GM18870 (cell line): ENCODE results near the gene PEX16.

Experiments
- ATAC-seq: cut with Tn5 transposase; IDR thresholded peaks from one replicate; pipeline ENCODE4 v1.9.1; 2021; ENCODE audit warnings: moderate library complexity; ENCODE audit not compliant: unreplicated experiment

The PEX16 gene

DNA sequence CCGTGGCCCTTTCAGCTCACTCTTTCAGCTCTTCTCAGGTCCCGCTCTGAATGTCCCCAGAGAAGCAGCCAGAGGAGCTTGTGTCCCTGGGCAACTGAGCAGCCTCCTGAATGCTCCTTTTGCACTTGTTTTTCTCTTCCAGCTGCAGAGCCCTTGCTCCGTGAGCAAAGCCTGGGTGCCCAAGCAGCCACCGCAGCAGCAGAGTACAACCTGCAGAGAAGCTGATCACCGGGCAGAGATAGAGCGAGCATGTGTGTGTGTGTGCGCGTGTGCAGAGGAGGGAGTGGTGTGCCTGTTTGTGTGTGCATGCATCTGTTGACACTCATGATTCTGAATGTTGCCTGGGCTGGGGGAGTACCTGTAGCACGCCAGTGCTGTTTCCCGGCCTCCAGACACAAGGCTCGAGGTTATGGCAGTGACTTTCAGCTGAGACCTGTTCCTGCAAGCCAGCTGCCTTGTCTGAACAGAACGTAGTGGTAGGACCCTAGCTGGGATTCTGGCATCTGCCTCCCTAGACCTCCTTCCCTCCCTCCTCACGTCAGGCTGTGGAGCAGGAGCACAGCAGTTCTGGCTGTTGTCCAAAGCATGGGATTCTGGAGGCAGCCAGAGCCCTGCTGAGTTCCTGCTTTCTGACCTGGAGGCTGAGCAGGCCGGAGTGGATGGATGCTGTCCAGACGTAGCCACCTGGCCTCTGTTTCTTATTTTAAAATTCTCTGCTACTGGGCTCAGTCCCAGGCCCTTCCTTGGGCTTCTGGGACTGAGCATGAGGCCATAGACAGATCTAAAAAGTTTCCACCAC lies 36.7 kb downstream of the PEX16 start:
- no peak for ATAC-seq

DNA sequence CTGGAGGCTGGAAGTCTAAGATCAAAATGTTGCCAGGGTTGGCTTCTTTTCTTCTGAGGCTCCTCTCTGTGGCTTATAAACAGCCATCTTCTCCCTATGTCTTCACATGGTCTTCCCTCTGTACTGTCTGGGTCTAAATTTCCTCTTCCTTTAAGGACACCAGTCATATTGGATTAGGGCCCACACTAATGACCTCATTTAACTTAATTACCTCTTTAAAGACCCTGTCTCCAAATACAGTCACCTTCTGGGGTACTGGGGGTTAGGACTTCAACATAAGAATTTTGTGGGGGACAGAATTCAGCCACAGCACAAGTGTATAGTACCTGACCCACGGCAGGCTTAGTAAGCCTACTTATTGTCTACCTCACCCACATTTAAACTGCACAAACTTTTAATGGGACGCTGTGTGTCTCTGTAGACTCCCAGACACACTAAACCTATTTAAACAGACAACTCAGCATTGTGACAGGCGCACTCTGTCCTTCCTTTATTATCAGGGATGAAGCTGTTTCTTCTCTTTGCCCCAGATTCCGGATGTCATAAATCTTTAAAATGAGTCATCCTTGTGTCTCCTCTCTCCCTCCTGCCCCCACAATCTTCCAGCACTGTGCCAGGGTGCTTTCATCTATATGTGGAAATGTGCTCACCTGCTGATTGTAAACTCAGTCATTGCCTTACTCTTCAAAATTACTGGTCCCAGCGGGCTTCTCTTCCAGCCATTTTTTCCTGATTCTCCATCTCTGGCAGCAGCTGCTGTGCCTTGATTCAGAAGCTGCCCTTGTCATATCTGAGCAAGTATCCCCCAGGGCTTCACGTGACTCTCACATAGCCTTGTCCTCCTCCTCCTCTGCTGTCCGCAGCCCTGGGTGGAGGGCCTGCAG lies 37.6 kb downstream of the PEX16 start:
- ATAC-seq = no peak

DNA sequence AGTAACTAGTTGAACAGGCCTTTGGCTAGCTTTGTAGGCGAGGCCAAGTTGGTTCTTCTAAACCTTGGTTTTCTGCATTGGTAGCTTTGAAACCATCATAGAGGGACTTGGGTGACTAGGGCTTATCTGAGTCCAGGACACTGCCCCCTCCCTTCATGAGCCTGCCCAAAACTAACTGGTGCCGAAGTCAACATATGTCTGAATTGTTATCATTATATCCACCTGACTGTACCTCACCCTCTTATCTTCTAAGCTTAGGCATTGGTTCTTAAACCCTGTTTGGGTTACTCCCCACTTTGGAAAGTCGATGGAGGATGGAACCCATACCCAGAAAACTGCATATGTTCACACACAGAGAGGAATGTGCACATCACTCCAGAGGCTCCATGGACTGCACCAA lies 39.8 kb downstream of the PEX16 start:
- ATAC-seq = no peak

GRCh38 chr11:45877221-45877620 lies 40.5 kb downstream of the PEX16 start:
- ATAC-seq = no peak

GRCh38 chr11:45876401-45876800 lies 41.3 kb downstream of the PEX16 start:
- ATAC-seq = no peak

DNA sequence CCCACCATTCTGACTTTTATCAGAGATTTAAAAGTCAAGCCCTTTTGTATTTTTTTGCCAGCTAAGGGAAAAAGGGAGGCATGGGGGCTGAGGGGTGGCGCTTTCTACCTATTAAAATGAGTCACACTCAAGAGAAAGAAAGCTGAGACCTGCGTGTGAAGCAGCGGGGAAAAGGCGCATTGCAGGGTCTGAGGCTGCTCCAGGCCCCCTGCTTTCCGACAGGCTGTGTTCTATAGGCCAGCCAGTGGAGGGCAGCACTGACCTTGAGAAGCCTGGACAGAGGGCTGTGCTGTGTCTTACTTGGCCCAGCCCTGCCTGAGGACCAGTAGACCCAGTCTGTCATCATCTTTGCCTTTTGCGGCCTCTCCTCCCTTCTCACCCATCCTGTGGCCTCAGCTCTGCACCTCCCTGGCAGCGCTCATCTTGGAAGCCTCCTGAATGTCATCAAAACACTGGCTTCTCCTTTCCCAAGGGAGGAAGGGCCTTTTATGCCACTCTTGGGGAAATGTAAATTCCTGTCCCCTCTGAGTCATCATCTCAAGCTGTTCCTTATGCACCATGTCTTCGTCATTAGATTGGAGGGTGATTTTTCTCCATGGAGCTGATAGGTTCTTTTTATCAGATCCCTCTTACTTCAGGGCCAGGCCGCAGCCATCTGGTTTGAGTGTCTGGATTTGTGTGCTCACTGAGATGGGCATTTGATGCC lies 44.9 kb downstream of the PEX16 start:
- ATAC-seq = no peak

DNA sequence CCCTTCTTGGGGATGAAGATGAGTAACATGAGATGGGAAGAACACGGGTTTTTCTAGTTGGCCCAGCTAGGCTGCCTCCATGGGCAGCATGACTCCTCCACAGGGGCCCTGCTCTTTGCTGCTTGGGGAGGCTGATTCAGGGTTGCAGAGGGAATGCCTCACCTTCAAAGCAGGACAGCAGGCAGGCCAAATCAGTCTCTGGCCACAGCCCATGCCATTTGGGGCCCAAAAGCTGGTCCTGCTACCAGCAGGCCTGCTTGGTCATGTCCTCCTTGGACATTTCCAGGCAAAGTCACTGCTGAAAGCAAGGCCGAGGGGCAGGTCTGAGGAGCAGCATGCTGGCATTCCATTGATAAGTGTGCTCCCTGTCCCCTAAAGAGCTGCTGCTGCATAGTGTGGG lies 46.0 kb downstream of the PEX16 start:
- ATAC-seq = no peak

GRCh38 chr11:45870706-45871105 lies 47.0 kb downstream of the PEX16 start:
- no peak for ATAC-seq

GRCh38 chr11:45869551-45869950 lies 48.1 kb downstream of the PEX16 start:
- ATAC-seq = no peak

DNA sequence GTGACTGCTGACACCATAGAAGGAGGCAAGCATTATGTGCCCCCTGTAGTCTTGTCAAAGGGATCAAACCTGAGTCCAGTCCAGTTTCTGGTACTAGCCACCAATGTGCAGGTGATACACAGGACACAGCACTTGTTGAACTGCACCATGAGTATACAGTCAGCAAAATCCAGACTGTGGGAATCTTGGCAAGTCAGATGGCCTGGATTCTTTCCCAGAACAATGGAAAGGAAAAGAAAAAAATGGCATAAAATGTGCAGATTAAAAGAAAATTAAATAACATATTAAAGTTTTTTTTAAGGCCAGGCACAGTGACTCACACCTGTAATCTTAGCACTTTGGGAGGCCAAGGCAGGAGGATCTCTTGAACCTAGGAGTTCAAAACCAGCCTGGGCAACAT lies 53.6 kb downstream of the PEX16 start:
- no peak for ATAC-seq

GRCh38 chr11:45860764-45861510 lies 56.7 kb downstream of the PEX16 start:
- no peak for ATAC-seq

DNA sequence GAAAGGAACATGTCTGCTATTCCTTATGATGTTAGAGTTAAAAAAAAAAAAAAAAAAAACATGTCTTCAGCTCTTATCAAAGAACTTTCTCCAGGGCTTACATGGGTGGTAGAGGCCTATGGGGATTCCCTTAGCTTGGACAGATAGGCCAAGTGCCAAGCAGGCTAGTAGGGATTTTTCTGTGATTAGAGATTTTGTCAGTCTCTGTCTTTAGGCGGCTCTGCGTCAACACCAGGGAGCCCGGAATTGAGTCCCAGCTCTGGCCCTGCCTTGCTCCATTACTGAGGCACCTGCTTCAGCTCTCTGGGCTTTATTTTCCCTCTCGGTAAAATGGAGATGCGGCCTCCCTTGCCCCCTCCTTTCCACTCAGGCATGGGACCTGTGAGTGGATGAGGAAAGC lies 57.3 kb downstream of the PEX16 start:
- ATAC-seq = no peak
